HepG2 (cell line): ENCODE data around the gene MYADML2. TPM values are rescaled to one million over a fixed set of nuclear protein-coding genes. Genes with fewer than 3 reads are reported as not detected.

Experiments used
- CENPT ChIP-seq: sonication (generic); formaldehyde crosslinking; IDR thresholded peaks from 2 replicates; pipeline ENCODE4 v1.8.0; 2022; ENCODE audit warnings: low read depth, mild to moderate bottlenecking, moderate library complexity, missing genetic modification reagents
- EHMT2 ChIP-seq: fragments of 200-600 bp; sonication (generic); IDR thresholded peaks from 2 replicates; pipeline ENCODE4 v1.7.0; 2017; ENCODE audit warnings: antibody characterized with exemption, low read depth, low read length, borderline replicate concordance
- GPBP1L1 ChIP-seq: sonication (generic); formaldehyde crosslinking; IDR thresholded peaks from 2 replicates; pipeline ENCODE4 v1.5.0; 2020; ENCODE audit warnings: mild to moderate bottlenecking, missing genetic modification reagents
- MAF1 ChIP-seq: sonication (generic); formaldehyde crosslinking; IDR thresholded peaks from 2 replicates; pipeline ENCODE4 v1.5.0; 2020; ENCODE audit warnings: missing genetic modification reagents, borderline replicate concordance
- MLX ChIP-seq: IDR thresholded peaks from 2 replicates; pipeline ENCODE4 v1.6.1; 2016
- MTA1 ChIP-seq: sonication (generic); formaldehyde crosslinking; IDR thresholded peaks from 2 replicates; pipeline ENCODE4 v1.4.0; 2020; ENCODE audit warnings: missing genetic modification reagents, mild to moderate bottlenecking, borderline replicate concordance
- PHF5A ChIP-seq: IDR thresholded peaks from one replicate; pipeline ENCODE4 v1.6.1; 2018; ENCODE audit warnings: low read depth, missing genetic modification reagents; ENCODE audit not compliant: unreplicated experiment
- REST ChIP-seq, 2 experiments: IDR thresholded peaks; 2 replicates each; pipeline ENCODE4 v1.6.1; 2011 to 2012; ENCODE audit warnings: low read length in 2 of 2, borderline replicate concordance in 1 of 2, low read depth in 1 of 2, mild to moderate bottlenecking in 1 of 2, moderate library complexity in 1 of 2
- U2AF1 ChIP-seq: fragments of 200-400 bp; formaldehyde crosslinking; optimal IDR thresholded peaks from 2 replicates; pipeline ENCODE3; 2017; ENCODE audit warnings: mild to moderate bottlenecking, low read depth, low read length
- ZBTB1 ChIP-seq: sonication (generic); formaldehyde crosslinking; IDR thresholded peaks from 2 replicates; pipeline ENCODE4 v1.4.0; 2020; ENCODE audit warnings: missing genetic modification reagents, borderline replicate concordance
- ZFP41 ChIP-seq: sonication (generic); formaldehyde crosslinking; IDR thresholded peaks from 2 replicates; pipeline ENCODE4 v1.4.0; 2020; ENCODE audit warnings: mild to moderate bottlenecking, missing genetic modification reagents, borderline replicate concordance
- ZNF101 ChIP-seq: sonication (generic); formaldehyde crosslinking; IDR thresholded peaks from 2 replicates; pipeline ENCODE4 v1.4.0; 2020; ENCODE audit warnings: mild to moderate bottlenecking, low read depth, missing genetic modification reagents, borderline replicate concordance
- ZNF44 ChIP-seq: sonication (generic); formaldehyde crosslinking; IDR thresholded peaks from 2 replicates; pipeline ENCODE4 v1.5.1; 2020; ENCODE audit warnings: mild to moderate bottlenecking, missing genetic modification reagents
- ZNF510 ChIP-seq: sonication (generic); formaldehyde crosslinking; IDR thresholded peaks from 2 replicates; pipeline ENCODE4 v1.4.0; 2020; ENCODE audit warnings: low read depth, mild to moderate bottlenecking, missing genetic modification reagents
- ZNF75D ChIP-seq: sonication (generic); formaldehyde crosslinking; IDR thresholded peaks from 2 replicates; pipeline ENCODE4 v1.8.1; 2023; ENCODE audit warnings: missing genetic modification reagents, mild to moderate bottlenecking, borderline replicate concordance
- ZNF768 ChIP-seq: sonication (generic); formaldehyde crosslinking; IDR thresholded peaks from 2 replicates; pipeline ENCODE4 v1.4.0; 2020; ENCODE audit warnings: missing genetic modification reagents
- ZNF83 ChIP-seq: sonication (generic); formaldehyde crosslinking; IDR thresholded peaks from 2 replicates; pipeline ENCODE4 v1.4.0; 2020; ENCODE audit warnings: missing genetic modification reagents, mild to moderate bottlenecking, borderline replicate concordance
- polyA plus RNA-seq, 8 experiments: library from polyadenylated mRNA; depleted of rRNA in 3 of 8; stranded (reverse) in 7 of 8; unstranded in 1 of 8; fragments of >200 nt; fragmentation: Illumina TruSeq in 4 of 8; extraction: Trizol in 4 of 8; gene quantifications; 2 replicates each; pipeline versions ENCODE4 v1.2.1 to v1.2.3, GENCODE V29; 2011 to 2016; ENCODE audit warnings: low read depth in 4 of 8, missing spikeins in 1 of 8, mixed read lengths in 1 of 8; ENCODE audit not compliant: insufficient read depth in 1 of 8
- total RNA-seq, 5 experiments: library from RNA; depleted of rRNA; stranded (reverse); fragments of >200 nt; fragmentation: Illumina TruSeq; extraction: Trizol; gene quantifications; 2 replicates each; pipeline ENCODE4 v1.2.3, GENCODE V29; 2016; ENCODE audit warnings: low read depth in 1 of 5
- TF ChIP-seq, protein P1 (sequence below): sonication (generic); formaldehyde crosslinking; IDR thresholded peaks from 2 replicates; pipeline ENCODE4 v1.4.0; 2020; ENCODE audit warnings: missing genetic modification reagents
- TF ChIP-seq, protein P2 (sequence below): sonication (generic); formaldehyde crosslinking; IDR thresholded peaks from 2 replicates; pipeline ENCODE4 v1.5.0; 2020; ENCODE audit warnings: missing genetic modification reagents, mild to moderate bottlenecking, borderline replicate concordance

The MYADML2 gene
- total and polyA plus RNA-seq, 2 of the 13 experiments (the other 11 are each of a cell fraction or from before 2014, with no cell fraction given) = not detected

- no peak for TF ChIP-seq ZBTB1 (CRISPR knock-in tag)
- TF ChIP-seq MTA1 (CRISPR knock-in tag) = peak; percentile 76; the same call in 1 of the 2 replicates
- TF ChIP-seq MAF1 (CRISPR knock-in tag) = no peak
- no peak for TF ChIP-seq ZNF75D (CRISPR knock-in tag)
- TF ChIP-seq ZNF768 (CRISPR knock-in tag) = no peak
- no peak for TF ChIP-seq CENPT
- TF ChIP-seq U2AF1 = no peak
- no peak for TF ChIP-seq GPBP1L1 (CRISPR knock-in tag)
- no peak for TF ChIP-seq REST (IDR thresholded peaks at IDR 0.05; ENCODE audit: borderline replicate concordance in 1 of 2, low read depth in 1 of 2, low read length in 2 of 2)
- TF ChIP-seq, protein P1, sequence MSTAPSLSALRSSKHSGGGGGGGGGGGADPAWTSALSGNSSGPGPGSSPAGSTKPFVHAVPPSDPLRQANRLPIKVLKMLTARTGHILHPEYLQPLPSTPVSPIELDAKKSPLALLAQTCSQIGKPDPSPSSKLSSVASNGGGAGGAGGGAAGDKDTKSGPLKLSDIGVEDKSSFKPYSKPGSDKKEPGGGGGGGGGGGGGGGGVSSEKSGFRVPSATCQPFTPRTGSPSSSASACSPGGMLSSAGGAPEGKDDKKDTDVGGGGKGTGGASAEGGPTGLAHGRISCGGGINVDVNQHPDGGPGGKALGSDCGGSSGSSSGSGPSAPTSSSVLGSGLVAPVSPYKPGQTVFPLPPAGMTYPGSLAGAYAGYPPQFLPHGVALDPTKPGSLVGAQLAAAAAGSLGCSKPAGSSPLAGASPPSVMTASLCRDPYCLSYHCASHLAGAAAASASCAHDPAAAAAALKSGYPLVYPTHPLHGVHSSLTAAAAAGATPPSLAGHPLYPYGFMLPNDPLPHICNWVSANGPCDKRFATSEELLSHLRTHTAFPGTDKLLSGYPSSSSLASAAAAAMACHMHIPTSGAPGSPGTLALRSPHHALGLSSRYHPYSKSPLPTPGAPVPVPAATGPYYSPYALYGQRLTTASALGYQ (CRISPR knock-in tag) = no peak
- TF ChIP-seq, protein P2, sequence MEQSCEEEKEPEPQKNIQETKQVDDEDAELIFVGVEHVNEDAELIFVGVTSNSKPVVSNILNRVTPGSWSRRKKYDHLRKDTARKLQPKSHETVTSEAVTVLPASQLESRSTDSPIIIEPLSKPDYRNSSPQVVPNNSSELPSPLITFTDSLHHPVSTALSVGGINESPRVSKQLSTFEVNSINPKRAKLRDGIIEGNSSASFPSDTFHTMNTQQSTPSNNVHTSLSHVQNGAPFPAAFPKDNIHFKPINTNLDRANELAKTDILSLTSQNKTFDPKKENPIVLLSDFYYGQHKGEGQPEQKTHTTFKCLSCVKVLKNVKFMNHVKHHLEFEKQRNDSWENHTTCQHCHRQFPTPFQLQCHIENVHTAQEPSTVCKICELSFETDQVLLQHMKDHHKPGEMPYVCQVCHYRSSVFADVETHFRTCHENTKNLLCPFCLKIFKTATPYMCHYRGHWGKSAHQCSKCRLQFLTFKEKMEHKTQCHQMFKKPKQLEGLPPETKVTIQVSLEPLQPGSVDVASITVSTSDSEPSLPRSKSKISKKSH (CRISPR knock-in tag) = no peak
- no peak for TF ChIP-seq ZNF510
- TF ChIP-seq EHMT2 = no peak
- no peak for TF ChIP-seq ZNF101 (CRISPR knock-in tag)
- no peak for TF ChIP-seq ZNF44 (CRISPR knock-in tag)
- TF ChIP-seq ZFP41 (CRISPR knock-in tag) = no peak
- TF ChIP-seq PHF5A = no peak
- TF ChIP-seq ZNF83 (CRISPR knock-in tag) = no peak
- TF ChIP-seq MLX (CRISPR knock-in tag) = no peak
Measured at GRCh38 chr17:81924557-81925532, 22.2 kb downstream of the MYADML2 start (continued).
